ENCODE measurements around the gene DIDO1.

DNA sequence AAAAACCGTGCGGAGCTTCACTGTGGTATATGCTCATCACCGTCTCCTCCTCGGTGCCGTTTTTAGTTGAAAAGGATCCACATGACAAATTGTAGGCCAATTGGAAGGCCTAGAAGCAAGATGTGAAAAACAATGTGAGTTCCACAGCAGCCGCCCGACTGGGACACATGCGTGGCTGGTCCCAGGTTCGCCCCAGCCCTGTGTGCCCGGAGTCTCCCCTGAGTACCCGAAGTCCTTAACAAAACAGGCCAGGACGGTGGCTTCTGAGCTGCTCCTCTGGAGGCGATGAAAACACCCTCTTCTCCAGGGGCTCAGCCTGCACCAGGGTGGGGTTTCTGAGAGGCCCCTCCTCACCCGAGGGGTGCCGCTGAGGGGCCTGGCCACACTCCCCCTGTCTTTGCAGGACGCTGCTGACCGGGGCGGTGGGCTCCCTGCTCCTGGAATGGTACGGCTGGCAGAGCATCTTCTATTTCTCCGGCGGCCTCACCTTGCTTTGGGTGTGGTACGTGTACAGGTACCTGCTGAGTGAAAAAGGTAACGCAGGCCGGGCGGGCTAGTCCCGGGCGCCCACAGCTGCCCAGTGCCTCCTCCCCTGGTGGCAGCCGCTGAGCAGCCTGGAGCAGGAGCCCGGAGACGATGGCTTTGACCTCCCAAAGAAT lies 36.0 kb upstream of the DIDO1 start:
- no peak for TF ChIP-seq POLR2AphosphoS5 (IDR thresholded peaks at IDR 0.05; ENCODE audit: insufficient read depth in 1 of 2, low read depth in 1 of 2)
- TF ChIP-seq, protein P1, sequence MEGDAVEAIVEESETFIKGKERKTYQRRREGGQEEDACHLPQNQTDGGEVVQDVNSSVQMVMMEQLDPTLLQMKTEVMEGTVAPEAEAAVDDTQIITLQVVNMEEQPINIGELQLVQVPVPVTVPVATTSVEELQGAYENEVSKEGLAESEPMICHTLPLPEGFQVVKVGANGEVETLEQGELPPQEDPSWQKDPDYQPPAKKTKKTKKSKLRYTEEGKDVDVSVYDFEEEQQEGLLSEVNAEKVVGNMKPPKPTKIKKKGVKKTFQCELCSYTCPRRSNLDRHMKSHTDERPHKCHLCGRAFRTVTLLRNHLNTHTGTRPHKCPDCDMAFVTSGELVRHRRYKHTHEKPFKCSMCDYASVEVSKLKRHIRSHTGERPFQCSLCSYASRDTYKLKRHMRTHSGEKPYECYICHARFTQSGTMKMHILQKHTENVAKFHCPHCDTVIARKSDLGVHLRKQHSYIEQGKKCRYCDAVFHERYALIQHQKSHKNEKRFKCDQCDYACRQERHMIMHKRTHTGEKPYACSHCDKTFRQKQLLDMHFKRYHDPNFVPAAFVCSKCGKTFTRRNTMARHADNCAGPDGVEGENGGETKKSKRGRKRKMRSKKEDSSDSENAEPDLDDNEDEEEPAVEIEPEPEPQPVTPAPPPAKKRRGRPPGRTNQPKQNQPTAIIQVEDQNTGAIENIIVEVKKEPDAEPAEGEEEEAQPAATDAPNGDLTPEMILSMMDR (IDR thresholded peaks at IDR 0.05) = no peak

Data from vagina (tissue), 2 donors.